Gastroesophageal sphincter (tissue), 4 donors: ENCODE data around the gene HDAC4. TPM values are rescaled to one million over a fixed set of nuclear protein-coding genes. Genes with fewer than 3 reads are reported as not detected.

Experiments
- ATAC-seq: fragments of 150-250 bp; one replicate; pipeline ENCODE4 v1.9.1; 2016; ENCODE audit warnings: mild to moderate bottlenecking, moderate library complexity
- H3K27ac ChIP-seq, 4 donors: fragments of 200-600 bp; sonication (generic) in 3 of 4; 1 replicate in 3 of 4; 2 replicates in 1 of 4; pipeline ENCODE4 v1.5.1; 2016 to 2019
- H3K27me3 ChIP-seq: fragments of 200-600 bp; sonication (generic); one replicate; pipeline ENCODE4 v1.5.1; 2019
- H3K36me3 ChIP-seq, 2 donors: fragments of 200-600 bp; sonication (generic); one replicate each; pipeline ENCODE4 v1.5.1; 2019; ENCODE audit warnings: control low read depth in 1 of 2
- H3K4me1 ChIP-seq, 3 donors: fragments of 200-600 bp; sonication (generic); 1 replicate in 2 of 3; 2 replicates in 1 of 3; pipeline ENCODE4 v1.5.1; 2016 to 2019; ENCODE audit warnings: control low read depth in 2 of 3
- H3K4me3 ChIP-seq, 2 donors: fragments of 200-600 bp; sonication (generic); one replicate each; pipeline ENCODE4 v1.5.1; 2019; ENCODE audit warnings: mild to moderate bottlenecking in 1 of 2, moderate library complexity in 1 of 2
- H3K9me3 ChIP-seq, 3 donors: fragments of 200-600 bp; sonication (generic); one replicate each; pipeline ENCODE4 v1.5.1; 2017 to 2019; ENCODE audit warnings: control low read depth in 2 of 3
- CTCF ChIP-seq, 4 experiments: fragments of 200-600 bp in 2 of 4; fragments of 450-650 bp in 2 of 4; sonication (generic) in 1 of 4; IDR thresholded peaks; one replicate each; pipeline ENCODE4 v1.5.1; 2017 to 2019; ENCODE audit warnings: antibody characterized with exemption in 4 of 4, mild to moderate bottlenecking in 2 of 4, moderate library complexity in 2 of 4
- EP300 ChIP-seq: sonication (generic); formaldehyde crosslinking; IDR thresholded peaks from one replicate; pipeline ENCODE4 v1.6.1; 2017; ENCODE audit warnings: antibody characterized with exemption, mild to moderate bottlenecking
- POLR2A ChIP-seq, 2 donors: fragments of 450-650 bp; IDR thresholded peaks; one replicate each; pipeline ENCODE4 v1.6.1; 2017; ENCODE audit warnings: antibody characterized with exemption in 2 of 2, mild to moderate bottlenecking in 2 of 2, moderate library complexity in 1 of 2
- POLR2AphosphoS5 ChIP-seq: sonication (generic); formaldehyde crosslinking; IDR thresholded peaks from one replicate; pipeline ENCODE4 v1.6.1; 2017; ENCODE audit warnings: antibody characterized with exemption
- whole genome bisulfite sequencing, 2 donors: methylation state at CpG; one replicate each; pipeline ENCODE4 v1.1.5; 2018; ENCODE audit warnings: low coverage in 1 of 2; 5-methylcytosine and 5-hydroxymethylcytosine counted together
- total RNA-seq, 4 donors: library from RNA; depleted of rRNA; stranded (reverse); fragments of >200 nt; gene quantifications; one replicate each; pipeline ENCODE4 v1.1.0, GENCODE V29; 2016

Gene HDAC4
- total RNA-seq, 4 donors from 2014 or later = 41.3 to 104 (median 85.8) TPM

GRCh38 chr2:239167766-239168444 is 232.9 kb downstream of the HDAC4 start:
- 86 to 94% methylated on average over 11 to 24 of the region's 26 CpGs for whole genome bisulfite sequencing, 2 donors
- Histone ChIP-seq H3K36me3 (peaks cover 0 to 69% of the 10 kb centered on the region in 2 donors), H3K27me3 (no peaks in the 10 kb centered on the region), H3K4me3 (no peak overlapping the region), H3K9me3 (peaks cover 0 to 24% (median 0%) of the 10 kb centered on the region in 3 donors), H3K27ac (no peak overlapping the region), H3K4me1 (no peaks in the 10 kb centered on the region)
- ATAC-seq = no peak
- TF ChIP-seq CTCF (IDR thresholded peaks at IDR 0.05) = no peak

- TF ChIP-seq POLR2AphosphoS5 (no peak), EP300 (no peak), POLR2A (IDR thresholded peaks at IDR 0.05) (no peak), CTCF (IDR thresholded peaks at IDR 0.05) (no peak)
- Histone ChIP-seq H3K36me3 (peaks cover 0 to 77% of the 10 kb centered on the region in 2 donors), H3K4me1 (no peaks in the 10 kb centered on the region), H3K9me3 (peaks cover 0 to 17% (median 0%) of the 10 kb centered on the region in 3 donors), H3K27ac (no peak overlapping the region), H3K4me3 (no peak overlapping the region), H3K27me3 (no peaks in the 10 kb centered on the region)
- ATAC-seq = no peak
- 94 to 99% methylated on average over 3 to 10 of the region's 15 CpGs for WGBS, 2 donors
Observed at GRCh38 chr2:239167011-239167673, 233.7 kb downstream of the HDAC4 start.

- H3K36me3 ChIP-seq = peaks cover 0 to 82% of the 10 kb centered on the region in 2 donors
- no peak for ATAC-seq
- H3K4me1 ChIP-seq = no peaks in the 10 kb centered on the region
- WGBS, 2 donors = 63 to 80% methylated on average over 1 to 7 of the region's 17 CpGs
- H3K27me3 ChIP-seq = no peaks in the 10 kb centered on the region
- no peak overlapping the region for H3K27ac ChIP-seq
- TF ChIP-seq POLR2AphosphoS5 (no peak), CTCF (IDR thresholded peaks at IDR 0.05) (no peak), EP300 (no peak), POLR2A (IDR thresholded peaks at IDR 0.05) (no peak)
- H3K4me3 ChIP-seq = no peak overlapping the region
- peaks cover 0 to 9% (median 0%) of the 10 kb centered on the region in 3 donors for H3K9me3 ChIP-seq
Observed at GRCh38 chr2:239166201-239166834, 234.5 kb downstream of the HDAC4 start.

DNA sequence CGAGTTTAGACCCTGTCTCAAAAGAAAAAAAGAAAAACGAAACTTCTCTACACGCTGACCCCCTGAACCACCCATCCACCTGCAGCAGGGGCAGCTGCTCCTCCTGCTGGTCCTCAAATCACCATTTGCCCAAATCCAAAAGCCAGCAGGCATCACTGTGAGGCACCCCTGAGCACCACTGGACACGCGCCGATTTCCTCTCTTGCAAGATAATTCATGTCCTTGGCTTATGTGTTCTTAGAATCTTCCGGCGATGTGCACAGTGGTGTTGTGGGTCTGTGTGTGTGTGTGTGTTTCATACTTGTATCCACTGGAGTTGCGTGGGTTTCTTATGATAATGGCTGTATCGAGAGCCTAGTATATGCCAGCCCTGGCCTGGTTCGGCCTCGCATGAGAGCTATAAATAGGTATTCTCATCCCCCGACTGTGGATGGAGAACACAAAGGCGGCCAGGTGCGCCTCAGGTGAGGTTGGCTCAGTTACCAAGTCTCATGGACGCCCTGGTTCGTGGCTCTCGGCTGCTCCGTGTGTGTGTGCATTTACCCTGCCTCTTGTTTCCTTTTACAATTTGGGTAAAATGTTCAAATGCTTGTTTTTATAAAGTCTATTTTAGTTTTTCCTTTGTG is 235.5 kb downstream of the HDAC4 start:
- Histone ChIP-seq H3K27me3 (no peaks in the 10 kb centered on the region), H3K27ac (no peak overlapping the region), H3K4me3 (no peak overlapping the region), H3K9me3 (no peaks in the 10 kb centered on the region), H3K36me3 (peaks cover 0 to 87% of the 10 kb centered on the region in 2 donors), H3K4me1 (no peaks in the 10 kb centered on the region)
- 95% methylated on average over 13 of the region's 19 CpGs; no CpG with 5 or more reads in 1 of the 2 donors for WGBS, 2 donors
- ATAC-seq = no peak
- TF ChIP-seq POLR2AphosphoS5 (no peak), CTCF (IDR thresholded peaks at IDR 0.05) (no peak), EP300 (no peak), POLR2A (IDR thresholded peaks at IDR 0.05) (no peak)
